Measurements from ENCODE around the gene RAB11A.
"Not testable (repeated sequence)": the region's sequence is repeated elsewhere in the genome, so short reads cannot be mapped to it uniquely, and the experiment has no call there.

Gene RAB11A

GRCh38 chr15:65841121-65841930 lies 28.0 kb upstream of the RAB11A start:
- DNase-seq (ENCODE audit: insufficient read length, low spot score) (no peak), FAIRE-seq (no peak)

GRCh38 chr15:65845826-65846519 lies 23.3 kb upstream of the RAB11A start:
- no peak for DNase-seq (ENCODE audit: insufficient read length, low spot score)
- FAIRE-seq: no peak

- FAIRE-seq (no peak), DNase-seq (ENCODE audit: insufficient read length, low spot score) (no peak)
Observed at GRCh38 chr15:65847989-65848388, 21.3 kb upstream of the RAB11A start.

- FAIRE-seq: no peak
Observed at GRCh38 chr15:65851981-65852380, 17.3 kb upstream of the RAB11A start.

GRCh38 chr15:65856821-65857455 lies 12.4 kb upstream of the RAB11A start:
- DNase-seq (ENCODE audit: insufficient read length, low spot score) (peak; percentile 45), FAIRE-seq (no peak)

More at GRCh38 chr15:65851981-65852380, 17.3 kb upstream of the RAB11A start:
- DNase-seq (ENCODE audit: insufficient read length, low spot score): no peak

GRCh38 chr15:65857718-65858402 lies 11.4 kb upstream of the RAB11A start:
- FAIRE-seq: no peak
- no peak for DNase-seq (ENCODE audit: insufficient read length, low spot score)

- no peak for FAIRE-seq
- DNase-seq (ENCODE audit: insufficient read length, low spot score): peak; percentile 62
Observed at GRCh38 chr15:65862682-65863081, 6.6 kb upstream of the RAB11A start.

- DNase-seq (ENCODE audit: insufficient read length, low spot score) (no peak), FAIRE-seq (no peak)
Observed at GRCh38 chr15:65863106-65863505, 6.2 kb upstream of the RAB11A start.

- DNase-seq (ENCODE audit: insufficient read length, low spot score) (no peak), FAIRE-seq (no peak)
Observed at GRCh38 chr15:65867244-65867643, 2.0 kb upstream of the RAB11A start.

GRCh38 chr15:65867933-65868332 lies 1.4 kb upstream of the RAB11A start:
- FAIRE-seq; DNase-seq (ENCODE audit: insufficient read length, low spot score): not testable (repeated sequence)

- DNase-seq (ENCODE audit: insufficient read length, low spot score) (no peak), FAIRE-seq (no peak)
Observed at GRCh38 chr15:65868546-65869125, 655 bp upstream of the RAB11A start.

- FAIRE-seq: no peak
- DNase-seq (ENCODE audit: insufficient read length, low spot score): peak; percentile 13
Observed at GRCh38 chr15:65869954-65870871, 922 bp downstream of the RAB11A start.

GRCh38 chr15:65870889-65871533 lies 1.7 kb downstream of the RAB11A start:
- FAIRE-seq (no peak), DNase-seq (ENCODE audit: insufficient read length, low spot score) (no peak)

- not testable (repeated sequence) for FAIRE-seq; DNase-seq (ENCODE audit: insufficient read length, low spot score)
Observed at GRCh38 chr15:65871886-65872285, 2.6 kb downstream of the RAB11A start.

- not testable (repeated sequence) for FAIRE-seq; DNase-seq (ENCODE audit: insufficient read length, low spot score)
Observed at GRCh38 chr15:65872596-65872995, 3.3 kb downstream of the RAB11A start.

- FAIRE-seq (no peak), DNase-seq (ENCODE audit: insufficient read length, low spot score) (no peak)
Observed at GRCh38 chr15:65873256-65873655, 4.0 kb downstream of the RAB11A start.

- DNase-seq (ENCODE audit: insufficient read length, low spot score) (no peak), FAIRE-seq (no peak)
Observed at GRCh38 chr15:65875458-65875857, 6.2 kb downstream of the RAB11A start.

- DNase-seq (ENCODE audit: insufficient read length, low spot score): no peak
- no peak for FAIRE-seq
Observed at GRCh38 chr15:65877749-65878148, 8.5 kb downstream of the RAB11A start.

Data from HTR-8/SVneo (cell line).